GM18951 (cell line): ENCODE results near the gene ADAM8.

Experiments used
- POLR2A ChIP-seq: IDR thresholded peaks from 4 replicates; pipeline ENCODE4 v1.6.1; 2011; ENCODE audit warnings: mild to moderate bottlenecking; ENCODE audit not compliant: insufficient read length, insufficient read depth; ENCODE audit errors: extremely low read depth
- in situ Hi-C: fragments of 300-500 bp; cut with MboI; formaldehyde crosslinking; loops from one replicate; pipeline ENCODE4 v1.12.0; 2022; ENCODE audit warnings: low sequenced_read_pairs, mixed read lengths, inconsistent platforms; ENCODE audit not compliant: unreplicated experiment

The ADAM8 gene

GRCh38 chr10:133214468-133215410 is 61.9 kb downstream of the ADAM8 start:
- in situ Hi-C loops = no loop called here
- no peak for TF ChIP-seq POLR2A

- TF ChIP-seq POLR2A = no peak
- in situ Hi-C loops = no loop called here
These were observed 62.8 kb downstream of the ADAM8 start for GRCh38 chr10:133213641-133214467.

GRCh38 chr10:133212853-133213494 is 63.7 kb downstream of the ADAM8 start:
- no peak for TF ChIP-seq POLR2A
- in situ Hi-C loops = no loop called here
